ENCODE measurements around the gene POLR1F. TPM values are rescaled to one million over a fixed set of nuclear protein-coding genes. Genes with fewer than 3 reads are reported as not detected.

The POLR1F gene
- total and polyA plus RNA-seq, 9 of the 15 experiments (the other 6 are each of a cell fraction or from before 2014, with no cell fraction given), result 17.5 to 95.3 (median 32.7) TPM

DNA sequence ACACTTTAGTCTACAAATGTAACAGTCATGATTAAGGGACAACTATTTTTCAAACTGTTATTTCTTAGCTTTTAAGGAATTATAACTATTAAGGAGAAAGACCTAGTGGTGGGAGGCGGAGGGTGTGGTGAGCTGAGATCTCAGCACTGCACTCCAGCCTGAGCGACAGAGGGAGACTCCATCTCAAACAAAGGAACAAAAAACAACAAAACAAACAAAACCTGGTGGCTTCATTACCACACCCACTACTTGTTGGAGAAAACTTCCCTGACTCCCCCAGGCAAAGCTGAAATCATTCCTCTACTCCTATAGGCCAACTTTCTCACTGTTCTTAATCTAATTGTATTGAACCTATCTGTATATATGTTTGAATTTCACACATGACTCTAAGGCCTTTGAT, 3.2 kb downstream of the POLR1F start:
- DNase-seq (ENCODE audit: extremely low read depth in 1 of 4, low spot score in 3 of 4), result no peak
- no TSS peak for BruUV-seq (replicated peaks)
- H3K4me1 ChIP-seq (replicated peaks in 1 of 2; ENCODE audit: control insufficient read depth in 2 of 2, insufficient read depth in 2 of 2, low read length in 2 of 2), result peaks cover 0 to 18% of the 10 kb centered on the region in 2 experiments; a peak in 2 of 5 replicates
- H3K9ac ChIP-seq (ENCODE audit: insufficient read depth in 1 of 2, low read depth in 2 of 2, low read length in 2 of 2), result no peak overlapping the region
- in situ Hi-C loops (cut with MboI), result no loop called here
- H3K36me3 ChIP-seq (ENCODE audit: control insufficient read depth, insufficient read depth, low read length), result peaks cover 41% of the 10 kb centered on the region; the same call in 2 of the 3 replicates
- no peak for ATAC-seq
- H3K27me3 ChIP-seq (ENCODE audit: control insufficient read depth in 2 of 2, insufficient read depth in 2 of 2, low read length in 2 of 2), result no peaks in the 10 kb centered on the region
- ChIA-PET CTCF (ENCODE audit: low intra/inter-chr PET ratio) (no interaction called here), POLR2A (no interaction called here)
- H3K9me3 ChIP-seq (replicated peaks; ENCODE audit: control insufficient read depth, insufficient read depth, low read depth, low read length), result 0 out of 2 replicates have a peak, but pooled peaks cover 1% of the 10 kb centered on the region
- H2AFZ ChIP-seq (ENCODE audit: low read depth, low read length), result no peak overlapping the region
- intact Hi-C loops (cut with micrococcal nuclease), result loop anchor here (5.0 kb wide), 2 partner anchors 607 to 737 kb away; no protein-coding TSS in a partner anchor
- no peaks in the 10 kb centered on the region for H3K9me1 ChIP-seq (ENCODE audit: control insufficient read depth, insufficient read depth, low read length)
- H3K79me2 ChIP-seq (ENCODE audit: control insufficient read depth, insufficient read depth, low read length), result peaks cover 54% of the 10 kb centered on the region
- WGBS (ENCODE audit: insufficient coverage, low coverage, missing lambda C conversion rate), result 76% methylated on average over 2 of the region's 2 CpGs
- no peak for FAIRE-seq
- no peak overlapping the region for H3K4me3 ChIP-seq
- H3K27ac ChIP-seq (ENCODE audit: extremely low read depth, low read depth, low read length), result no peak overlapping the region
- no peaks in the 10 kb centered on the region for H4K20me1 ChIP-seq (replicated peaks; ENCODE audit: control insufficient read depth, insufficient read depth, low read length)
- H3K4me2 ChIP-seq (ENCODE audit: insufficient read depth, low read length), result no peak overlapping the region
- no peak for TF ChIP-seq ZKSCAN1 (IDR thresholded peaks at IDR 0.05; ENCODE audit: low read depth, low read length)
- TF ChIP-seq SRSF9 (IDR thresholded peaks at IDR 0.05; ENCODE audit: borderline replicate concordance, low read depth, low read length), result no peak
- TF ChIP-seq, protein P1, sequence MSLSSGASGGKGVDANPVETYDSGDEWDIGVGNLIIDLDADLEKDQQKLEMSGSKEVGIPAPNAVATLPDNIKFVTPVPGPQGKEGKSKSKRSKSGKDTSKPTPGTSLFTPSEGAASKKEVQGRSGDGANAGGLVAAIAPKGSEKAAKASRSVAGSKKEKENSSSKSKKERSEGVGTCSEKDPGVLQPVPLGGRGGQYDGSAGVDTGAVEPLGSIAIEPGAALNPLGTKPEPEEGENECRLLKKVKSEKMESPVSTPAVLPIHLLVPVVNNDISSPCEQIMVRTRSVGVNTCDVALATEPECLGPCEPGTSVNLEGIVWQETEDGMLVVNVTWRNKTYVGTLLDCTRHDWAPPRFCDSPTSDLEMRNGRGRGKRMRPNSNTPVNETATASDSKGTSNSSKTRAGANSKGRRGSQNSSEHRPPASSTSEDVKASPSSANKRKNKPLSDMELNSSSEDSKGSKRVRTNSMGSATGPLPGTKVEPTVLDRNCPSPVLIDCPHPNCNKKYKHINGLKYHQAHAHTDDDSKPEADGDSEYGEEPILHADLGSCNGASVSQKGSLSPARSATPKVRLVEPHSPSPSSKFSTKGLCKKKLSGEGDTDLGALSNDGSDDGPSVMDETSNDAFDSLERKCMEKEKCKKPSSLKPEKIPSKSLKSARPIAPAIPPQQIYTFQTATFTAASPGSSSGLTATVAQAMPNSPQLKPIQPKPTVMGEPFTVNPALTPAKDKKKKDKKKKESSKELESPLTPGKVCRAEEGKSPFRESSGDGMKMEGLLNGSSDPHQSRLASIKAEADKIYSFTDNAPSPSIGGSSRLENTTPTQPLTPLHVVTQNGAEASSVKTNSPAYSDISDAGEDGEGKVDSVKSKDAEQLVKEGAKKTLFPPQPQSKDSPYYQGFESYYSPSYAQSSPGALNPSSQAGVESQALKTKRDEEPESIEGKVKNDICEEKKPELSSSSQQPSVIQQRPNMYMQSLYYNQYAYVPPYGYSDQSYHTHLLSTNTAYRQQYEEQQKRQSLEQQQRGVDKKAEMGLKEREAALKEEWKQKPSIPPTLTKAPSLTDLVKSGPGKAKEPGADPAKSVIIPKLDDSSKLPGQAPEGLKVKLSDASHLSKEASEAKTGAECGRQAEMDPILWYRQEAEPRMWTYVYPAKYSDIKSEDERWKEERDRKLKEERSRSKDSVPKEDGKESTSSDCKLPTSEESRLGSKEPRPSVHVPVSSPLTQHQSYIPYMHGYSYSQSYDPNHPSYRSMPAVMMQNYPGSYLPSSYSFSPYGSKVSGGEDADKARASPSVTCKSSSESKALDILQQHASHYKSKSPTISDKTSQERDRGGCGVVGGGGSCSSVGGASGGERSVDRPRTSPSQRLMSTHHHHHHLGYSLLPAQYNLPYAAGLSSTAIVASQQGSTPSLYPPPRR (CRISPR knock-in tag; IDR thresholded peaks at IDR 0.05; ENCODE audit: borderline replicate concordance), result no peak
- no peak for TF ChIP-seq ZC3H11A (IDR thresholded peaks at IDR 0.05; ENCODE audit: low read depth, low read length)
- TF ChIP-seq, protein P2, sequence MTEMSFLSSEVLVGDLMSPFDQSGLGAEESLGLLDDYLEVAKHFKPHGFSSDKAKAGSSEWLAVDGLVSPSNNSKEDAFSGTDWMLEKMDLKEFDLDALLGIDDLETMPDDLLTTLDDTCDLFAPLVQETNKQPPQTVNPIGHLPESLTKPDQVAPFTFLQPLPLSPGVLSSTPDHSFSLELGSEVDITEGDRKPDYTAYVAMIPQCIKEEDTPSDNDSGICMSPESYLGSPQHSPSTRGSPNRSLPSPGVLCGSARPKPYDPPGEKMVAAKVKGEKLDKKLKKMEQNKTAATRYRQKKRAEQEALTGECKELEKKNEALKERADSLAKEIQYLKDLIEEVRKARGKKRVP (CRISPR knock-in tag; IDR thresholded peaks at IDR 0.05), result no peak
- TF ChIP-seq, protein P3, sequence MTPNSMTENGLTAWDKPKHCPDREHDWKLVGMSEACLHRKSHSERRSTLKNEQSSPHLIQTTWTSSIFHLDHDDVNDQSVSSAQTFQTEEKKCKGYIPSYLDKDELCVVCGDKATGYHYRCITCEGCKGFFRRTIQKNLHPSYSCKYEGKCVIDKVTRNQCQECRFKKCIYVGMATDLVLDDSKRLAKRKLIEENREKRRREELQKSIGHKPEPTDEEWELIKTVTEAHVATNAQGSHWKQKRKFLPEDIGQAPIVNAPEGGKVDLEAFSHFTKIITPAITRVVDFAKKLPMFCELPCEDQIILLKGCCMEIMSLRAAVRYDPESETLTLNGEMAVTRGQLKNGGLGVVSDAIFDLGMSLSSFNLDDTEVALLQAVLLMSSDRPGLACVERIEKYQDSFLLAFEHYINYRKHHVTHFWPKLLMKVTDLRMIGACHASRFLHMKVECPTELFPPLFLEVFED (CRISPR knock-in tag; conservative IDR thresholded peaks at IDR 0.05), result no peak
- TF ChIP-seq, protein P4, sequence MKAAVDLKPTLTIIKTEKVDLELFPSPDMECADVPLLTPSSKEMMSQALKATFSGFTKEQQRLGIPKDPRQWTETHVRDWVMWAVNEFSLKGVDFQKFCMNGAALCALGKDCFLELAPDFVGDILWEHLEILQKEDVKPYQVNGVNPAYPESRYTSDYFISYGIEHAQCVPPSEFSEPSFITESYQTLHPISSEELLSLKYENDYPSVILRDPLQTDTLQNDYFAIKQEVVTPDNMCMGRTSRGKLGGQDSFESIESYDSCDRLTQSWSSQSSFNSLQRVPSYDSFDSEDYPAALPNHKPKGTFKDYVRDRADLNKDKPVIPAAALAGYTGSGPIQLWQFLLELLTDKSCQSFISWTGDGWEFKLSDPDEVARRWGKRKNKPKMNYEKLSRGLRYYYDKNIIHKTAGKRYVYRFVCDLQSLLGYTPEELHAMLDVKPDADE (conservative IDR thresholded peaks at IDR 0.05; ENCODE audit: control insufficient read depth, low read depth, low read length), result no peak

Data from K562 (cell line).